ENCODE results near the gene SLC17A8. TPM values are rescaled to one million over a fixed set of nuclear protein-coding genes. Genes with fewer than 3 reads are reported as not detected.

Gene SLC17A8
- total RNA-seq, 1 experiment from 2014 or later, result not detected

DNA sequence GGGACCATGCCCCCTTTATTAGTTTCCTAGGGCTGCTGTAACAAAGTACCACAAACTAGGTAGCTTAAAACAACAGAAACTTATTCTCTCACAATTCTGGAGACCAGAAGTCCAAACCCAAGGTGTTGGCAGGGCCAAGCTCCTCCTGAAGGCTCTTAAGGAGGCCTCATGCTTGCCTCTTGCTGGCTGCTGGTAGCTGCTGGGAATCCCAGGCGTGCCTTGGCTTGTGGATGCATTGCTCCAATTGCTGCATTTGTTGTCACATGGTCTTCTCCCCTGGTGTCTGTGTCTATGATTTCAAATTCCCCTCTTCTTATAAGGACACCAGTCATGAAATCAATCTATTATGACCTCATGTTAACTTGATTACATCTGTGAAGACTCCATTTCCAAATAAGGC, 11.2 kb downstream of the SLC17A8 start:
- DNase-seq (ENCODE audit: low spot score), result no peak

DNA sequence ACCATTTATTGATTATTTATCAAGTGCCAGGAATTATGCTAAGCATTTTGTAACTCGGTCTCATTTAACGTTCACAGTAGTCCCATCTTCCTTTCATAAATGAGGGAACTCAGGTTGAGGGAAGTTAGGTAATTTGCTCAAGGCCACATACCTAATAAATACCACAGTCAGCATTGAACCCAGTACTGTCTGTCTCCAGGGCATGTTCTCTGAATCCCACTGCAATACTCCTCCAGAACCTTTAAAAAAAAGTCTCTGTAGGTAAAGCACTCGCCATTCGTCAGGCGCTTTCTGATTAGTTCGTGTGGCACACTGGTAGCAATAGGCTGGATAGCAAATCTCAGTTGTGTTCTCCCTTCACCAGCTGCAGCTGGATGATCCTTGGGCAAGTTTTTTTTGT, 14.3 kb downstream of the SLC17A8 start:
- no peak for DNase-seq (ENCODE audit: low spot score)

DNA sequence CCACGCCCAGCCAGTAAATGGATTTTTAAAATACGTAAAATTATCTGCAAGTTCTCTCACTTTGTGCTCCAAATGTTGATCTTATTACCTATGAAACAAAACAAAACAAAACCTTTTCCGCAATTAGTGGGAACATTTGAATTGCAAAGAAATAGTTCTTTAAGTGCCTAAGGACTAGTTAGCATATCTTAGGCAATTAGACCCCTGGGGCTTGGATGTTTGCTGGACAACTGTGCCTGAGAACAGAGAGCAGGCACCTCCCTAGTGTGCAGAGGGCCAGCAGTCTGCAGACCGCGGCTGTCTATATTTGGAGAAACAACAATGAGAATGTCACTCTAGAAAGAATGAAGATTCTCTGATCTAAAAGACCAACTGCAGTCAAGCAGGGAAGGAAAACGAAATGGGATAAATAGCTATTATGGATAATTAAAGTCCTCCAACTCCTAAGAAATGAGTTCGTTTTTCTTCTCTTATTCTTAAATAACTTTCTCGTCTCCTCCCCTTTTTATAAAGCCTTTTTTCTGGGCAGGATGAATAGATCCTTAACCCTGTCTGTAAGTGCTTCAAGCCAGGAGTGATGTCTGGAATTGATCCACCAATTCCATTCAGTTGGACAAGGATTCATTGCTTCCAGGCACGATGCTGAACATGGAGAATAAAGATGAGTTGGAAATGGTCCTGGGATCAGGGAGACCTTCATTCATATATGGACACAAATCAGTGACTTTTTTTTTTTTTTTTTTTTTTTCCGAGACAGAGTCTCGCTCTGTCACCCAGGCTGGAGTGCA, 16.2 kb downstream of the SLC17A8 start:
- DNase-seq (ENCODE audit: low spot score), result no peak

DNA sequence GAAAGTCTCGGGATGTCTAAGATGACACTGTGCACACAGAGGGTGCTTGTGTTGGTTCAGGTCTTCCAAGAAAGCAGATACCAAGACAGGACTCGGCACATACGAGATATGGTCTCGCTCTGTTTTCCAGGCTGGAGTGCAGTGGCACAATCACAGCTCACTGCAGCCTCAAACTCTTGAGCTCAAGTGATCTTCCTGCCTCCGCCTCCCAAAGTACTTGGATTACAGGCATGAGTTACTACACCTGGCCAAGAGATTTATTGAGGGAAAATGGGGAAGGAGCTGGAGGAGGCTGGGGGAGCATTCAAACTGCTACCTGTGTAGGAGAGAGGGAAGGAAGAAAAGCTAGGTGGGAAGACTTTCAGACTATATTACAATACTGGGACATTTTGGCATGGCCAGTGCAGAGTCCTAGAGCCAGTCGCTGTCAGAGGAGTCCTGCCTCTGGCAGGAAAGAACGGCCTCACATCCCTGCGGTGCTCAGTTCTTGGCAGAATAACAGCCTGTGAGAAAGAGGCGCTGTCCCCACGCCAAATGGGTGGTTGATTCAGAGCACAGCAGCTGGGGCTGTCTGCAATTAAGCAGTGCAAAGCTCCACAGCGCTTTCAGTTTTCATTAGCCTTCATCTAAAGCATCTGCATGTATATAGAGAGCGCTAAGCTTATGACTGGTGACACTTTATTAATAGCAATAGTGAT, 18.3 kb downstream of the SLC17A8 start:
- no peak for DNase-seq (ENCODE audit: low spot score)

DNA sequence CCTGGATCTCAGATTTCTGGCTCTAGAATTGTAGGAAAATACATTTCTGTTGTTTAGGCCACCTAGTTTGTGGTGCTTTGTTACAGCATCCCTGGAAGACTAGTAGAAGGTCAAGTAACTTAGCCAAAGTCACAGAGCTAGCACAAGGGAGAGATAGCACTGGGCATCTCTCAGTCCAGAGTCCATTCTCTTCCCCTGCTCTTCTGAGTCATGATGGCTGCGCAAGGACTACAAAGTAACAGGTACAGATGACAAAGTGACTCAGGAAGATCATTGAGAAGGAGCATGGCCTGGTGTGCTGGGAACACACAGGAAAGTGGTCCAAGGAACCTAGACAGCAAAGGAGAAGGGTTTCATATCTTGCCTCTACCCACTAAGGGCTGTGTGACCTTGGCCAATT, 19.3 kb downstream of the SLC17A8 start:
- DNase-seq (ENCODE audit: low spot score), result no peak

DNA sequence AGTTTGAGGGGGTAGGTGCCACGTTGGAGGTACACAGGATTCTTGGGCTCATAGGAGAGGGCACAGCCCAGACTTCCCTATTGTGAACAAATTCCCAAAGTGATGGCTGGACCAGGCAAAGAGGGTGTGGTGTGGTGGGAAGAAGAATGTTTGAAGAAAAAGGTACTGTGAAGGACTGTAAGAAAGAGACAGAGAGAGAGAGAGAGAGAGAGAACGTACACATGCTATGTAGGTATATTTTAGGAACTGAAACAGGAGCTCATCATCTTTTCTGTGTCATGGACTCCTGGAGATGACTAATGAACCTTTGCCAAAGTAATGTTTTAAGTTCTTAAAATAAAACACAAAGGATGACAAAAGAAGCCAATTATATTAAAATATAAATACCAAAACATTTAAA, 24.5 kb downstream of the SLC17A8 start:
- no peak for DNase-seq (ENCODE audit: low spot score)

DNA sequence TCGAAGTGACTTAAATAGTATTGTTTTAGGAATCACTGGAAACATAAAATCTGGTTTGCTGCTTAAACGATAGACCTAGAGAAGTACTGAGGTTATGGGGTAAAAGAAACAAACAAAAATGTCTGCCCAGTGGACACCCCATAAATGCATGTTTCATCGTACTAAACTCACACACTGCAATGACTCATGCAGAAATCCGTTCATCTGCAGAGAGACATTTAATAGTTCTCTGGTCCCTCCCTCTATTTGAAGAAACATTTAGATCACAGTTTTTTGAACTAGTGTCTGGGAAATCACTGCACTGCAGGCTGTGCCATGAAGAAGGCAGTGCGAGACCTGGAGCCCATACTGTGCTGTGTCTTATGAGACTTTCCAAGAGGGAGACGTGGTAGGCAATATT, 25.5 kb downstream of the SLC17A8 start:
- no peak for DNase-seq (ENCODE audit: low spot score)

DNA sequence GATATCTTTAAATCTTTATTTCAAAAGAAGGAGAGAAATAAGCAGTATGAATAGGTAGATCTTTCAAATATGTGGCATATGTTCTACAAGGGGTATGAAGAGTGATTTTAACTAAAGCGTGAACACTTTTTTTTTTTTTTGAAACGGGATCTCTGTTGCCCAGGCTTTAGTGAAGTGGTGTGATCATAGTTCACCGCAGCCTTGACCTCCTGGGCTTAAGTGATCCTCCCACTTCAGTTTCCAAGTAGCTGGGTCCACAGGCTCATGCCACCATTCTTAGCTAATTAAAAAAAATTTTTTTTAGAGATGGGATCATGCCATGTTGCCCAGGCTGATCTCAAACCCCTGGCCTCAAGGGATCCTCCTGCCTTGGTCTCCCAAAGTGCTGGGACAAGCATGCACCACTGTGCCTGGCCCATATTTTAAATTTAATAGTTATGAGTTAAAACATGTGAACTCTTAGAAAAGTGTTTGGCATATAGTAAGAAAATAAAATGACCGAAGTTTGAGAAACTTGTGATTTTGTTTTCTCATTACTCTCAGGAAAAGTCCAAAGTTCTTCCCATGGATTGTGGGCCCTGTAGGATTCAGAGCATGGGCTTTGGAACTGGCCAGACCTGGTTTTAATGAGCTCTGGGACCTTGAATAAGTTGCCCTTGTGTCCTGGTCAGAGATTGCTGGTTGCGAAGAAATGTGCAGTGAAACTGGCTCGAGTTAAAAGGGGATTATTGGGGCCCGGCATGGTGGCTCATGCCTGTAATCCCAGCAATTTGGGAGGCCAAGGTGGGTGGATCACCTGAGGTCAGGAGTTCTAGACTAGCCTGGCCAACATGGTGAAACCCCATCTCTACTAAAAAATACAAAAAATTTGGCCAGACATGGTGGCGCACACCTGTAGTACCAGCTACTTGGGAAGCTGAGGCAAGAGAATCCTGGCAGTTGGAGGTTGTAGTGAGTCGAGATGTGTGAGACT, 27.0 kb downstream of the SLC17A8 start:
- no peak for DNase-seq (ENCODE audit: low spot score)

DNA sequence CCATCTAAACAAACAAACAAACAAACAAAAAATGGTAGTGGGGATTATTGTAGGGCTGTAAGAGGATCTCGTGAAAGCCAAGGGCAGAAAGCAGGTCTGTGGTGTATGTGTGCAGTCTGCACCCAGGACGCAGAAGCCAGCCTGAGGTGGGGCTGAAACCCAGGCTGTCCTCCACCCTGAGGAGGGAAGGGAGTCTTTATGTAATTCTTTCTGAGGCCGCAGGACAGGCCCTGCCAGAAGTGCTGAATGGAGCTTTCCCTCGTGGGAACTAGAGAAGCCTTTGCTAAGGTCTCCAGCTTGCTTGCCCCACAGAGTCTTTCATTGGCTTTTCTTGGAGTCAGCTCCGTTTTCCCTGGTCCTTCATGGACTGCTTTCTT, 27.7 kb downstream of the SLC17A8 start:
- DNase-seq (ENCODE audit: low spot score), result no peak

DNA sequence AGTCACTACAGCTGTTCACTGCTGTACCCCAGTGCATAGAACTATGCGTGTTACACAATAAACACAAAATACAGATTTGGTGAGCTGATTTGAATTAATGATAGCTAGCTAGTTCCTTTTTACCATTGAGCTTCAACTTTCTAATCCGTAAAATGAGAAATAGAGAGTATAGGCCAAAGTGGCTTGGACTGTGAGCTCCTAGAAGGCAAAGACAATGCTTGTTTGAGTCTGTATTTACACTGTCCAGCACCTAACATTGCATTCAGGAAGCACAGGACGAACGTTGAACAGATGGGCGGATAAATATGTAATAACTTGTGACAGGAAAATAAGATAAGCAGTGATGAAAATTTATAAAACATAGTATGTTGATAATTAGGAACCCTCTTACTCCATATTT, 31.5 kb downstream of the SLC17A8 start:
- DNase-seq (ENCODE audit: low spot score), result no peak

DNA sequence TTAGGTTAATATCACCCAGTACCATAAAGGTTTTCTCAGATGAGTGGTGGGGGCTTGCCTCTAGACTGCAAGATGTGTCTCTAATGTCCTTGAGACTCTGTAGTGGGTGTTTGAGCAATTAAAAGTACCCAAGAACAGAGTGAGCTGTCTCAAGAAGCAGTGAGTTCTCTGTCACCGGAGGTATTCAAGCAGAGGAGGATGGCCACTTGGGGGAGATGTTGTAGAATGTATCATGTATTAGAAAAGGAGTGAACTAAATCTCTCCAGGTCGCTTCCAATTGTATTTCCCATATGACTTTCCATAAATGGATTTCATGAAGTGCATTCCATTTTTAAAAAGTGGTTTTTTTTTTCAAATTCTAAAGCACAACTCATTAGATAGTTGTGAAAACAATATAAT, 35.0 kb downstream of the SLC17A8 start:
- DNase-seq (ENCODE audit: low spot score), result peak; percentile 50

DNA sequence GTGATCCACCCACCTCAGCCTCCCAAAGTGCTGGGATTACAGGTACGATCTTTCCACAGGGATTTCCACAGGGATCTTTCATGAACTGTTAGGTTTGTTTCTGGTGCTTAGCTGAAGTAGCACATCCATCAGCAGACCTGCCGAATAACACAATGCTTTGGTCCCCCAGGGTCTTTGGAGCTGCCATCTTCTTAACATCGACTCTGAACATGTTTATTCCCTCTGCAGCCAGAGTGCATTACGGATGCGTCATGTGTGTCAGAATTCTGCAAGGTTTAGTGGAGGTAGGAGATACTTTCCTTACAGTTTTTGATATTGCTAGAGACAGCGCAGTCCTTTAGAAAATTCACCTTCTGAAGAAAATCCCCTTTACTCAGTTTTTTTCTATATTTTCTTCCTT, 36.3 kb downstream of the SLC17A8 start:
- DNase-seq (ENCODE audit: low spot score), result no peak

DNA sequence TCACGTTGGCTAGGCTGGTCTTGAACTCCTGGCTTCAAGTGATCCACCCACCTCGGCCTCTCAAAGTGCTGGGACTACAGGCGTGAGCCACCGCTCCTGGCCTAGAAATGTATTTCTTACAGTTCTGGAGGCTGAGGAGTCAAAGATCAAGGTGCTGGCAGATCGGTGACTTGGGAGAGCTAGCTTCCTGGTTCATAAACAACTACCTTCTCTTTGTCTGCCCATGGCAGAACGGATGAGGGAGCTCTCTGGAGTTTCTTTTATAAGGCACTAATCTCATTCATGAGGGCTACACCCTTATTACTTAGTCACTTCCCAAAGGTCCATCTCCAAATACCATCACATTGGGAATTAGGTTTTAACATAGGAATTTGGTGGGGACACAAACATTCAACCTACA, 38.9 kb downstream of the SLC17A8 start:
- DNase-seq (ENCODE audit: low spot score), result no peak

DNA sequence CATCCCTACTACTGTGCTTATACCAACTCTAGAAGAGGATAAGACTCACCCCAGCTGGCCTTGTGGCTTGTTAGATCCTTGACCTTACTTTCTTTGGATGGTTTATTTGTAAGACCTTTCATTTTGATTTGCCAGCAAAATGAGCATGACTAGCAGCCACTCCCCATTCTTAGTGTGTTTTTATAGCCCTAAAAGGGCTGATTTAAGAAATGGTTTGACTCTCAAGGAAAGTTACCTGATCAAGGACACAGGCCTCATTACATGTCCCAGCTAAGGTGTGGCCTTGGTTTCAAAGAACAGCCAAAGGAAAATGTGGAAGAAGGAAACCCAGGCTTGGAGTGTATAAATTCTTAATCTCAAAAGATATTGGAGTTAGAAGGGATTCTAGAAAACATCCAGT, 41.4 kb downstream of the SLC17A8 start:
- DNase-seq (ENCODE audit: low spot score), result no peak

DNA sequence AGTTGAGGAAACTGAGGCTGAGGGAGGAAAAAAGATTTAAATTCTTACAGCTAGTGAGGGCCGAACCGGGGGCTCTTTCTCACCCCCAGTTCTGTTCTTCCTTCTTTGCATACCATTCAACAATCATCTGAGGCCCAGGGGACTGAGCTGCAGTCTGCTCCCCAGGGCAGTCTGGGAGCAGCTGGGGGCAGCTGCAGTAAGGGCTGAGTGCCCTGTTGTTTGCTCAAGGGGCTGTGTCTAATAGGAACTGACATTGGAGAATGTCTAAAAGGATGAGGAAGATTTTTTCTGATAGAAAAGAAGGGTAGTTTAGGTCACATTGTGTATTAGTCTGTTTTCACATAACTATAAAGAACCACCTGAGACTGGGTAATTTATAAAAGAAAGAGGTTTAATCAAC, 42.2 kb downstream of the SLC17A8 start:
- no peak for DNase-seq (ENCODE audit: low spot score)

DNA sequence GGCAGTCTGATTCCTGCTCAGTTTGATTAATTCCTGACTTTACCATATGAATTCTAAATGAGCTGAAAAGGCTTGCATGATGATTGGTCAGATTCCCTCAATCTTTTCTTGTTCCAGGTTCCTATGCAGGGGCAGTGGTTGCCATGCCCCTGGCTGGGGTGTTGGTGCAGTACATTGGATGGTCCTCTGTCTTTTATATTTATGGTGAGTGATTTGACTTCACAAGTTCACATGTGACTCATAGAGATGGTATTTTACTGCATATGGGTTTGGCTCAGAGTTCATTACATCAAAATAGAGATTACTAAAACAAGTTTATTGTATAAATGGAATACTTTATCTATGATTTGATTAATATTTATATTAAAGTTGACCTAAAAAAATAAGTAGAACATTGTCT, 44.8 kb downstream of the SLC17A8 start:
- DNase-seq (ENCODE audit: low spot score), result peak; percentile 4

DNA sequence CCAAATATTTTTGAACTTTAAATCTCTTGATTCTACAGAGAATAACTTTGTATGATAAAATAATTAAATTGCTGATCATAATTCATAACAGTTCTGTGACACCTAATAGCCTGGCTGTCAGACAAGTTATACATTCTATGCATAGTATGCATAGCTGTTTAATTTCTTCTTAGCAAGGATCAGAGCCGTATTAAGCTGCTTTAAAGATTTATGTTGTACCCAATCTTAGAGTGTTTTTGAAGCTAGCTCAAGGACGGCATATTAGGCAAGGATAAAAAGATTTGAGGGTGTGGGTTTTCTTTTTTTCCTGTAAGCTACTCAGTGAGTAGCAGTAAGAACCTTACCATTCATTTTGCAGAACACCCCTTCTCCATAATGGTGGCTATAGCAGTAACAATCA, 45.9 kb downstream of the SLC17A8 start:
- DNase-seq (ENCODE audit: low spot score), result no peak

DNA sequence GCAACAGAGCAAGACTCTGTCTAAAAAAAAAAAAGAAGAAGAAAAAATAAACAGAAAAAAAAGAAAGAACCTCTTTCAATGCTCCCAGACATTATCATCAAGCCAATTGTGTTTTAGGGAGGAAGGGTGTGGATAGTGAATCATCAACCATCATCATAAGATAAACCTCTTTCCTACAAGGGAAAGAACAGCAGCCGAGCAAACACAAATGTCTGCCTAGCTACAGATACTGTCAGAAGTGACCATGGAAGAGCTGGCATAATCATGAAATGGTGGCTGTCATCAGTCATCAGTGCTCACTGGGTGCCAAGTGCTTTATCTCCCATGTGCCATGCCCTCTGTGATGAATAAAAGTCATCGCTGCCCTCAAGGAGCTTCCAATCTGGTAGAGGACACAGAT, 46.6 kb downstream of the SLC17A8 start:
- no peak for DNase-seq (ENCODE audit: low spot score)

DNA sequence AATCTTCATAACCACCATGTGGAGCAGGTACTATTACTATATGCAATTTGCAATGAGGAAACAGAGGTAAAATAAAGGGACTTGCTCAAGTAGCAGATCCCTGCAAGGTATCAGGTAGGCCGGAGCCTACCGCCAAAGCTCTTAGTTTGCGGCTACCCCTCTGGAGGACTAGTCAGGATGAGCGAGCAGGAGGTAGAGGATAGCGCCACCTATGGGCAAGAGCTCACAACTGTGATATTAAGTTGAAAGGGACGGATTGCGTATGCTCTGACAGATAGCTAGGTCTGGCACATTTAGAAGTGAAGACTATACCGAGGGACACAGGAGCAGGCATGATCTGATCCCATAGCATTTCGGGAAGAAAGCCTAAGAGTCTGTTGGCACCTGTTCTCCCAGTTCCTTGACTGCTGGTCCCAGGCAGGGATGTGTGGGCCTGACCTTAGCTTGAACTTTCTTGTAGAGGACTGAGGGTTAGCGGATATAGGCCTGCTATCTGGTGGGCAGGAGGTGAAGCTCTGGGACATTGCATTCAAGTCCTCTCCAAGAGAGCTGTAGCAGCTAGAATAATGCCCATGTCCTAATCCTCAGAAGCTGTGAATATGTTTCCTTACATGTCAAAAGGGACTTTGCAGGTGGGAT, 48.0 kb downstream of the SLC17A8 start:
- DNase-seq (ENCODE audit: low spot score), result peak; percentile 33

DNA sequence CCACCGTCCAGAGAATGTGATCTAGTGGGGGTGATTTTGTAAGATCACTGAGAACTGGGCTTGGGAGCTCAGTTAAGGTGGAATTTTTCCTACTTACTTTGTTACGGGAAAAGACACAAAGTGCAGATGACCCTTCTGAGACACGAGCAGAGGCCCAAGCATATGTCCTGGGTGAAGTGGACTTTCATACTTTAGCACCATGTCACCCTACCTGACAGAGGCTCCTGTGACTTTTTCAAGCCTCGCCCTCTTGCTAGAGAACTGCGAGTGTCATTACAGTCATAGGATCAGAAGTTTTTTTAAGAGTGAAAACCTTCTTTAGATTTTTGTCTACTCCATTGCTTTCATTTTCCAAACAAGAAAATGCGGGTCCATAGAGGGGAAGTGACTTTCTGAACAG, 56.1 kb downstream of the SLC17A8 start:
- no peak for DNase-seq (ENCODE audit: low spot score)

DNA sequence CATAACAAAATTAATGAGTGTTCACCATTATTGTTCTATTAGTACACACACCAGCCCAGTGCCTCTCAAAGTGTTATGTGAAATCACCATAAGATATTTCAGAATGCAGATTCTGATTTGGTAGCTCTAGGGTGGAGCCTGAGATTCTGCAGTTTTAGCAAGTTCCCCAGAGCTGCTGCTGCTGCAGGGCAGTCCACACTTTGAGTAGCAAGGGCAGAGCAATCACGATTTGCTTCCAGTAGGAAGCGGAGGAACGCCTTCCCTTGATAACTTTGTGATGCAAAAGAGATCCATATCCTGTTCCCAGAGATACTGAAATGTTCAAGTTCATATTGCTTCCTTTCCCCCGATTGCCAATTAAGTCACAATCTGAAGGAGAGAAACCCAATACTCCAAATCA, 57.9 kb downstream of the SLC17A8 start:
- DNase-seq (ENCODE audit: low spot score), result no peak

DNA sequence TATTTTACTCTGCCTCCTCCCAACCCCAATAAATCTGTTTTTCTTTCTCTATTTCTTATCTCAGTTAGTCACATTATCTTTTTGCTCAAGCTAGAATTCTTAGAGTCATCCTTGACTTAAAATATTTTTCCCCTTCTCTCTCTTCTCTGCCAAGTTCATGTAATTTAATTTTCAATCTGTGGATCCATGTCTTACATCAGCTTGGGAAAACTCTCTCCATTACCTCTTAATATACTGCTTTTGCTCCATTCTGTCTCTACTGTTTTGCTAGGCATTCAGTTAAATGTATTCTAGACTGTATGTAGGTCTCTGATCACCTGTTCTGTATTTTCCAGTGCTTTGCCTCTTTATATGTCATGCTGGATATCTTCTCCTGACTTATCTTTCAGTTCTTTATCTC, 65.8 kb downstream of the SLC17A8 start:
- DNase-seq (ENCODE audit: low spot score), result no peak
